ENCODE measurements around the gene CSRNP3.

CSRNP3 gene

GRCh38 chr2:165636959-165637358 lies 167.5 kb downstream of the CSRNP3 start:
- H3K27me3 ChIP-seq, result no peaks in the 10 kb centered on the region

GRCh38 chr2:165637396-165637795 lies 167.9 kb downstream of the CSRNP3 start:
- no peak for TF ChIP-seq Cebpa-rat (IDR thresholded peaks at IDR 0.05)
- Histone ChIP-seq H3K9me3 (no peaks in the 10 kb centered on the region), H3K36me3 (no peaks in the 10 kb centered on the region), H3K9ac (no peak overlapping the region), H3K4me3 (no peak overlapping the region), H3K27me3 (no peaks in the 10 kb centered on the region), H3K27ac (no peak overlapping the region), H3K4me1 (no peaks in the 10 kb centered on the region), H3K4me2 (no peak overlapping the region), H4K20me1 (no peaks in the 10 kb centered on the region)

More at GRCh38 chr2:165636959-165637358, 167.5 kb downstream of the CSRNP3 start:
- Histone ChIP-seq H4K20me1 (no peaks in the 10 kb centered on the region), H3K36me3 (no peaks in the 10 kb centered on the region), H3K27ac (no peak overlapping the region), H3K9ac (no peak overlapping the region), H3K4me2 (no peak overlapping the region), H3K4me3 (no peak overlapping the region), H3K9me3 (no peaks in the 10 kb centered on the region), H3K4me1 (no peaks in the 10 kb centered on the region)
- TF ChIP-seq Cebpa-rat (IDR thresholded peaks at IDR 0.05), result no peak

DNA sequence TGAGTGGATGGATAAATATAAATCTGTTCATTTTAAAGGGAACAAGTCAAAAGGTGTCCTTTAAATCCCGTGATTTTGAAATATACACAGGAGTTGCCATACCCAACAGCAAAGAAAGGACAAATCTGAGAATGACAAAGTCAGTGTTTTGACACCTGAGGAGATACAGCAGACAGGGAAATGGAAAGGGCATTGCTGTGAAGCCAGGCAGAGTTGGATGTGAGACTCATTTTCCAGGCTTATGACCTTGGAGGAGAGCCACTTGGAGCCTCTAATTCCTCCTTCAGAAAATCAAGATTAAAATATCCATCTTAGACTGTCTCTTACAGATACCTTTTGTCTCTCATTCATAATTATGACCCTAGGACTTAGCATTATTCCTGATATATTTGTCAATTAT lies 170.0 kb downstream of the CSRNP3 start:
- no peaks in the 10 kb centered on the region for H3K36me3 ChIP-seq
- no peaks in the 10 kb centered on the region for H4K20me1 ChIP-seq
- no peaks in the 10 kb centered on the region for H3K9me3 ChIP-seq
- no peak overlapping the region for H3K9ac ChIP-seq
- H3K27ac ChIP-seq, result no peak overlapping the region
- no peaks in the 10 kb centered on the region for H3K4me1 ChIP-seq
- TF ChIP-seq Cebpa-rat (IDR thresholded peaks at IDR 0.05), result no peak
- no peak overlapping the region for H3K4me2 ChIP-seq
- no peak overlapping the region for H3K4me3 ChIP-seq
- H3K27me3 ChIP-seq, result no peaks in the 10 kb centered on the region

DNA sequence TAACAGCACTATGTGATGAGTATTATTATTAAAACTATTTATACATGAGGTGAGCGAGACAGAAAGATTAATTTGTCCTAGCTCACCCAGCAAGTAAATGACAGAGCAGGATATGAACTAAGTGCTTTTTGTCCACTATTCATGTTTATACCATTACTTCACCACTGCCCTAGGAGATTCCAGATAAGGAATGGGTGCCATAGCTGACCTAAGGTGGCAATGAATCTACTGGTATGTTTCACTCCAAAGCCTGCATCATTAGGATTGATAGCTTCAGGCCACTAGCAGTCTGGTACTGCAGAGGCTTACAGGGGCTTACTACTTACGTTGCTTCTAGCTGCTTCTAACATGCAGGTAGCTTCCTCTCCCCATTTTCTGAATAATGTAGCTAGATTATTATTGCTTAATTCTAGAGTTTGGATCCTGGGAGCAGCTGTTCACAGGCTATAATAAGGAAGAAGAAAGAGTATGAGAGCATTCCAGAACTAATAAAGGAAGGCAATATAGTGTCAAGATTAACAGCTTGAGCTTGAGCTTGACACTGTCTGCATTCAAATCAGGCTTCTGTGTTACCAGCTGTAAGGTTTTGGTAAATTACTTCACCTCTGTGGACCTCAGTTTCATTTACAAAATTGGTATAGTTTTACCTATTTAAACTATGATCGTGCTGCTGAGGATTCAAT lies 170.9 kb downstream of the CSRNP3 start:
- no peaks in the 10 kb centered on the region for H3K36me3 ChIP-seq
- H3K27me3 ChIP-seq, result no peaks in the 10 kb centered on the region
- no peaks in the 10 kb centered on the region for H4K20me1 ChIP-seq
- no peak overlapping the region for H3K4me2 ChIP-seq
- TF ChIP-seq Cebpa-rat (IDR thresholded peaks at IDR 0.05), result no peak
- H3K4me1 ChIP-seq, result no peaks in the 10 kb centered on the region
- no peak overlapping the region for H3K27ac ChIP-seq
- H3K9ac ChIP-seq, result no peak overlapping the region
- H3K4me3 ChIP-seq, result no peak overlapping the region
- no peaks in the 10 kb centered on the region for H3K9me3 ChIP-seq

DNA sequence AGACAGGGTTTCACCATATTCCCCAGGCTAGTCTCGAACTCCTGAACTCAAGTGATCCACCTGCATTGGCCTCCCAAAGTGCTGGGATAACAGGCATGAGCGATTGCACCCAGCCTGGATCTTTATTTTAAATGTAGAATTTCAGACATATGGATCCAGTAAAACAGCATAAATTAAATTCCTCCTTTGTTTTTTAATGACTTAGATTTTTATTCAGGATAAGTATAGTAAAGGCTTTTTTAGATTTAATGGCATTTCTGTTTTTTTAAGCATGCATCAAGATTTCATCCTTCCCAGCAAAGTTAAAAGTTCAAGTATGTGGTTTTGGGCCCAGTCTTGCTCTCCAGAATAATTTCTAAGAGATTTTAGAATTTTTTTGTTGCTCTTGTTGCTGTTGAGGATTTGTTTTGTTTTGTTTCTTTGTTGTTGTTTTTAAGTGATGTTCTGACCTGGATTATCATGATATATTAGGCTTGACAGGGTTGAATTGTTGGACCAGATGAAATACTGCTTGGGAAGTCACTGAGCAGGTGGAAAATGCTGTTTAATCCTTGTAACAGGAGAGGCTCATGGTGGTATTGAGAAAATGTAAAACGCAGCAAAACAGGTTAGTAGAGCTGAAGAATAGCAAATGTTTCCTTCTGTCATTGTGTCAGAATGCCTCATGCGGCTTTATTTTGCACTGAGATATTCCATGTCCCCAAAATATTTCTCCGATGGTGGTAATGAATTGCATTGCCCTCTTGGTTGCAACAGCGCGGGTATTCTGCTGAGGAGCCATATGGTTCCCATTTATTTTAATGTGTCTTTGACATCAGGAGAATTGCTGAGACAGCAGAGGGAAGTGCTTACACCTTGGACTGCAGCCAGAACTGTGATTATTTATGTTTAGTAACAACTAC lies 176.7 kb downstream of the CSRNP3 start:
- Histone ChIP-seq H4K20me1 (no peaks in the 10 kb centered on the region), H3K27ac (no peak overlapping the region), H3K27me3 (no peaks in the 10 kb centered on the region), H3K4me2 (no peak overlapping the region), H3K4me3 (no peak overlapping the region), H3K4me1 (no peaks in the 10 kb centered on the region), H3K9me3 (no peaks in the 10 kb centered on the region), H3K36me3 (no peaks in the 10 kb centered on the region), H3K9ac (no peak overlapping the region)
- no peak for TF ChIP-seq Cebpa-rat (IDR thresholded peaks at IDR 0.05)

DNA sequence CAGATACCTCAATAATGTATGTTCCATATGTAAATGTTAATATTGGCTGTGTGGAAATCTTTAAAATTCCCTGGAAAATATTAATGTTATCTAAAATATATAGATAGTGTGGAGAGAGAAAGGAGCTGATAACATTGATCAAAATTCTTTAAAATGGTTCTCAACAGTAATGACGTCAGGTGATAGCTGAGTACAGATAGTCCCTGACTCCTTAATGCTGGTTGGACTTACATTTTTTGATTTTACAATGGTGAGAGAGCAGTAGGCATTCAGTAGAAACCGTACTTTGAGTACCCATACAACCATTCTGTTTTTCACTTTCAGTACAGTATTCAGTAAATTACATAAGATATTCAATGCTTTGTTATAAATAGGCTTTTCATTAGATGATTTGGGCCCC lies 177.9 kb downstream of the CSRNP3 start:
- TF ChIP-seq Cebpa-rat (IDR thresholded peaks at IDR 0.05), result no peak
- Histone ChIP-seq H4K20me1 (no peaks in the 10 kb centered on the region), H3K36me3 (no peaks in the 10 kb centered on the region), H3K9ac (no peak overlapping the region), H3K4me2 (no peak overlapping the region), H3K9me3 (no peaks in the 10 kb centered on the region), H3K27me3 (no peaks in the 10 kb centered on the region), H3K27ac (no peak overlapping the region), H3K4me1 (no peaks in the 10 kb centered on the region), H3K4me3 (no peak overlapping the region)

- H3K27me3 ChIP-seq, result no peaks in the 10 kb centered on the region
- H3K4me1 ChIP-seq, result no peaks in the 10 kb centered on the region
- no peaks in the 10 kb centered on the region for H3K9me3 ChIP-seq
- no peak overlapping the region for H3K9ac ChIP-seq
- H3K36me3 ChIP-seq, result no peaks in the 10 kb centered on the region
- H3K4me3 ChIP-seq, result no peak overlapping the region
- H4K20me1 ChIP-seq, result no peaks in the 10 kb centered on the region
- no peak overlapping the region for H3K27ac ChIP-seq
- no peak for TF ChIP-seq Cebpa-rat (IDR thresholded peaks at IDR 0.05)
- H3K4me2 ChIP-seq, result no peak overlapping the region
These were observed 179.3 kb downstream of the CSRNP3 start for GRCh38 chr2:165648801-165649200.

DNA sequence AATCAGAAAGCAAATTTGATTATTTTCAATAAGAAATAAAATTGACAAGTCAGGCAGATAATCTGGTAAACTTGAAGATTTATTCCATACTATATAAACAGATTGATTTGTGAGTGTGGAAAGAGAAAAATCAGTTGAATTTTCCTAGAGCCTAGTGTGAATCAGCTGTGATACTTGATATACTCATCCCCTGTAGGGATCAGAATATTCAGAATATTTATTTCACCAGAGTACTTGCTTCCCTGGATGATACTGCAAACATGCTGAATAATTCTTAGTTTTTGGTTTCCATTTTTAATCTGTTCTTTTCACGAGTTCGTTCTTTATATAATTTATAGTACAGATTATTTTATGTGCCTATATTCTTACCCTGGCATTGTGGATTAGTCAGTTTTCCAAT lies 181.7 kb downstream of the CSRNP3 start:
- Histone ChIP-seq H3K4me3 (no peak overlapping the region), H3K36me3 (no peaks in the 10 kb centered on the region), H3K9me3 (no peaks in the 10 kb centered on the region), H3K4me2 (no peak overlapping the region), H3K27ac (no peak overlapping the region), H3K9ac (no peak overlapping the region), H3K4me1 (no peaks in the 10 kb centered on the region), H4K20me1 (no peaks in the 10 kb centered on the region), H3K27me3 (no peaks in the 10 kb centered on the region)
- TF ChIP-seq Cebpa-rat (IDR thresholded peaks at IDR 0.05), result no peak

DNA sequence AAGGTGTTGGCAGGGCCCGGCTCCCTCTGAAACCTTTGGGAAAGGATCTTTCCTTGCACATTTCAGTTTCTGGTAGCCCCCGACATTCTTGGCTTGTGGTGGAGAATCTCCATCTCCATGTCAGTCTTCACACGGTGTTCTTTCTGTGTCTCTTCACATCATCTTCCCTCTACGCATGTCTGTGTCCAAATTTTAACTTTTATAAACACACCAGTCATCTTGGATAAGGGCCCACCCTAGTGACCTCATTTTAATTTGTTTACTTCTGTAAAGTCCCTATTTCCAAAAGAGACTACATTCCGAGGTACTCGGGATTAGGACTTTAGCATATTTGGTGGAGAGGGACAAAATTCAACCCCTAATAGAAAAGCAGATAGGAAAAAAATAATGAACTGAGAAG lies 186.2 kb downstream of the CSRNP3 start:
- no peak overlapping the region for H3K4me3 ChIP-seq
- no peaks in the 10 kb centered on the region for H3K4me1 ChIP-seq
- no peak overlapping the region for H3K4me2 ChIP-seq
- no peak overlapping the region for H3K9ac ChIP-seq
- no peaks in the 10 kb centered on the region for H3K9me3 ChIP-seq
- TF ChIP-seq Cebpa-rat (IDR thresholded peaks at IDR 0.05), result no peak
- H3K27ac ChIP-seq, result no peak overlapping the region
- no peaks in the 10 kb centered on the region for H4K20me1 ChIP-seq
- no peaks in the 10 kb centered on the region for H3K27me3 ChIP-seq
- H3K36me3 ChIP-seq, result no peaks in the 10 kb centered on the region

DNA sequence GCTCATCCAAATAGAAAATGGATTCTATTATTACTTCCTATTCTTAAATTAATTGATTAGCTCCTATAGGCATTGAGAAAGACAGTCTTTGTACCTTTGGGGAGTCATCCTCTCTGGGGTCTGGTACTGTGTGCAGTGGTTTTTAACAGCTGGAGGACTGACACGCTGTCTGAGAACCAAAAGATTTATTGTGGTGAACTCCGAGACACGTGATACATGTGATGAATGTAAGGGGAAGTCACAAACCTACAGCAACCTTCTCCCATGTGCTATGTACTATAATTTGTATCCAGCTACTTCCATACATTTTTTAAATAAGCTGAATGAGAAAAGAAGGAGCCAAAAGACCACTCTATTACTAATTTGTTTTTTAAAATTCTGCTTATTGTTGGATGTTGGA lies 190.9 kb downstream of the CSRNP3 start:
- H3K27me3 ChIP-seq, result no peaks in the 10 kb centered on the region
- H3K27ac ChIP-seq, result no peak overlapping the region
- H3K9me3 ChIP-seq, result peaks cover under 1% of the 10 kb centered on the region; the same call in 1 of the 2 replicates
- no peaks in the 10 kb centered on the region for H4K20me1 ChIP-seq
- H3K4me2 ChIP-seq, result no peak overlapping the region
- H3K36me3 ChIP-seq, result no peaks in the 10 kb centered on the region
- H3K4me3 ChIP-seq, result no peak overlapping the region
- TF ChIP-seq Cebpa-rat (IDR thresholded peaks at IDR 0.05), result no peak
- H3K4me1 ChIP-seq, result no peaks in the 10 kb centered on the region
- no peak overlapping the region for H3K9ac ChIP-seq

All from BLaER1 (cell line).